HG02642 (cell line): Measurements from ENCODE around the gene MYO18A.
"Not testable (repeated sequence)": the region's sequence is repeated elsewhere in the genome, so short reads cannot be mapped to it uniquely, and the experiment has no call there.

Experiments used
- ATAC-seq: cut with Tn5 transposase; IDR thresholded peaks from one replicate; pipeline ENCODE4 v1.9.1; 2021; ENCODE audit warnings: mild to moderate bottlenecking; ENCODE audit not compliant: unreplicated experiment, poor library complexity

Gene MYO18A

GRCh38 chr17:29180034-29180787, at the start of gene MYO18A:
Gene MYO18A (minus strand): TSS chr17:29180398. CDS start chr17:29166940, 13,458 bp downstream.
- ATAC-seq: peak; percentile 85

- ATAC-seq: no peak
Measured at GRCh38 chr17:29225396-29225795, 45.2 kb upstream of the MYO18A start.

- not testable (repeated sequence) for ATAC-seq
Measured at GRCh38 chr17:29221338-29221737, 41.1 kb upstream of the MYO18A start.

GRCh38 chr17:29219378-29220047, 39.3 kb upstream of the MYO18A start:
- no peak for ATAC-seq

GRCh38 chr17:29216856-29217255, 36.7 kb upstream of the MYO18A start:
- no peak for ATAC-seq

- no peak for ATAC-seq
Measured at GRCh38 chr17:29216181-29216580, 36.0 kb upstream of the MYO18A start.

- no peak for ATAC-seq
Measured at GRCh38 chr17:29215717-29216116, 35.5 kb upstream of the MYO18A start.

- no peak for ATAC-seq
Measured at GRCh38 chr17:29215174-29215573, 35.0 kb upstream of the MYO18A start.

- ATAC-seq: no peak
Measured at GRCh38 chr17:29214215-29215146, 34.3 kb upstream of the MYO18A start.

- ATAC-seq: no peak
Measured at GRCh38 chr17:29212681-29213121, 32.5 kb upstream of the MYO18A start.

GRCh38 chr17:29212094-29212631, 32.0 kb upstream of the MYO18A start:
- no peak for ATAC-seq

GRCh38 chr17:29210879-29211278, 30.7 kb upstream of the MYO18A start:
- no peak for ATAC-seq

GRCh38 chr17:29209073-29209472, 28.9 kb upstream of the MYO18A start:
- no peak for ATAC-seq

- no peak for ATAC-seq
Measured at GRCh38 chr17:29207975-29208374, 27.8 kb upstream of the MYO18A start.

- ATAC-seq: no peak
Measured at GRCh38 chr17:29205047-29205446, 24.8 kb upstream of the MYO18A start.

GRCh38 chr17:29204068-29204804, 24.0 kb upstream of the MYO18A start:
- not testable (repeated sequence) for ATAC-seq

- no peak for ATAC-seq
Measured at GRCh38 chr17:29197516-29198272, 17.5 kb upstream of the MYO18A start.

- no peak for ATAC-seq
Measured at GRCh38 chr17:29196769-29197515, 16.7 kb upstream of the MYO18A start.
